Measurements from ENCODE around the gene SLC15A3. TPM values are rescaled to one million over a fixed set of nuclear protein-coding genes. Genes with fewer than 3 reads are reported as not detected.
"Not testable (repeated sequence)": the region's sequence is repeated elsewhere in the genome, so short reads cannot be mapped to it uniquely, and the experiment has no call there.

Gene SLC15A3
- polyA plus RNA-seq, 3 donors, result 27.1 to 121 (median 35.0) TPM

- no peaks in the 10 kb centered on the region for H3K27me3 ChIP-seq (ENCODE audit: control insufficient read depth in 2 of 2, insufficient read depth in 2 of 2, low read length in 2 of 2)
- H3K36me3 ChIP-seq (replicated peaks in 1 of 2; ENCODE audit: control insufficient read depth in 1 of 2, insufficient read depth in 2 of 2, low read length in 2 of 2), result no peaks in the 10 kb centered on the region
- peaks cover 0 to 13% (median 6%) of the 10 kb centered on the region in 7 donors for H3K9me3 Mint-ChIP-seq
- H3K4me3 Mint-ChIP-seq, result no peak overlapping the region
- TF ChIP-seq CTCF (IDR thresholded peaks at IDR 0.05), result no peak
- H4K20me1 ChIP-seq (ENCODE audit: insufficient read depth, low read length), result peaks cover 13% of the 10 kb centered on the region
- H3K27ac Mint-ChIP-seq, result peak overlapping the region; percentile 85 to 95 (median 90)
- peak overlapping the region; percentile 55 to 79 for H3K27ac ChIP-seq (ENCODE audit: low read depth in 1 of 2, low read length in 2 of 2)
- peak; percentile 78 to 88 (median 86) for DNase-seq
- H3K4me3 ChIP-seq (replicated peaks in 1 of 3; ENCODE audit: low read depth in 2 of 3, low read length in 3 of 3), result peak overlapping the region in 1 of 3 experiments; percentile 10
- peak overlapping the region; percentile 6 for H3K9ac ChIP-seq (ENCODE audit: insufficient read depth, low read length, poor library complexity, severe bottlenecking)
- H3K27me3 Mint-ChIP-seq (ENCODE audit: low read depth in 3 of 3), result peaks cover 0 to 6% (median 2%) of the 10 kb centered on the region in 3 donors
- WGBS (ENCODE audit: insufficient coverage), result 0% methylated on average over 3 of the region's 3 CpGs
- peaks cover 66 to 71% of the 10 kb centered on the region in 2 donors for H3K4me1 ChIP-seq (ENCODE audit: control insufficient read depth in 1 of 2, insufficient read depth in 2 of 2, low read length in 2 of 2)
- H3K9me3 ChIP-seq (replicated peaks in 1 of 2; ENCODE audit: control insufficient read depth in 1 of 2, insufficient read depth in 1 of 2, low read length in 2 of 2), result no peaks in the 10 kb centered on the region
- H3K36me3 Mint-ChIP-seq, result peaks cover 0 to 12% of the 10 kb centered on the region in 2 donors
- H3K4me1 Mint-ChIP-seq, result peaks cover 76% of the 10 kb centered on the region
- H3K79me2 ChIP-seq (ENCODE audit: insufficient read depth, low read length), result peaks cover 19% of the 10 kb centered on the region
- peak overlapping the region; percentile 10 for H3K4me2 ChIP-seq (replicated peaks; ENCODE audit: extremely low read depth, low read length, poor library complexity, severe bottlenecking)
- H2AFZ ChIP-seq (ENCODE audit: insufficient read depth, low read depth, low read length, poor library complexity, severe bottlenecking), result no peak overlapping the region
- intact Hi-C loops (cut with micrococcal nuclease), result no loop called here
These were observed 41.7 kb downstream of the SLC15A3 start for GRCh38 chr11:60910281-60910687.

- H3K4me1 Mint-ChIP-seq, result peaks cover 75% of the 10 kb centered on the region
- H3K4me3 Mint-ChIP-seq; H3K27me3 ChIP-seq (ENCODE audit: control insufficient read depth in 2 of 2, insufficient read depth in 2 of 2, low read length in 2 of 2); H3K36me3 ChIP-seq (replicated peaks in 1 of 2; ENCODE audit: control insufficient read depth in 1 of 2, insufficient read depth in 2 of 2, low read length in 2 of 2); H2AFZ ChIP-seq (ENCODE audit: insufficient read depth, low read depth, low read length, poor library complexity, severe bottlenecking); H3K27me3 Mint-ChIP-seq (ENCODE audit: low read depth in 3 of 3); H3K9me3 ChIP-seq (replicated peaks in 1 of 2; ENCODE audit: control insufficient read depth in 1 of 2, insufficient read depth in 1 of 2, low read length in 2 of 2): not testable (repeated sequence)
- peak overlapping the region; percentile 85 to 95 (median 90) for H3K27ac Mint-ChIP-seq
- H3K36me3 Mint-ChIP-seq, result peaks cover 0 to 12% of the 10 kb centered on the region in 2 donors
- Histone ChIP-seq H3K79me2 (ENCODE audit: insufficient read depth, low read length) (peaks cover 19% of the 10 kb centered on the region), H3K9ac (ENCODE audit: insufficient read depth, low read length, poor library complexity, severe bottlenecking) (peak overlapping the region; percentile 6), H3K27ac (ENCODE audit: low read depth in 1 of 2, low read length in 2 of 2) (peak overlapping the region; percentile 55 to 79), H4K20me1 (ENCODE audit: insufficient read depth, low read length) (peaks cover 12% of the 10 kb centered on the region), H3K4me2 (replicated peaks; ENCODE audit: extremely low read depth, low read length, poor library complexity, severe bottlenecking) (peak overlapping the region; percentile 10), H3K4me1 (ENCODE audit: control insufficient read depth in 1 of 2, insufficient read depth in 2 of 2, low read length in 2 of 2) (peaks cover 66 to 71% of the 10 kb centered on the region in 2 donors), H3K4me3 (replicated peaks in 1 of 3; ENCODE audit: low read depth in 2 of 3, low read length in 3 of 3) (peak overlapping the region in 1 of 3 experiments; percentile 10)
- peaks cover 0 to 13% (median 6%) of the 10 kb centered on the region in 7 donors for H3K9me3 Mint-ChIP-seq
- 100% methylated on average over 2 of the region's 3 CpGs for WGBS (ENCODE audit: insufficient coverage)
- peak in 1 of 3 donors; percentile 66 for DNase-seq
- intact Hi-C loops (cut with micrococcal nuclease), result loop anchor here in 1 of 2 donors (5.0 kb wide), 1 partner anchor 67 kb away; the partner anchor contains the start of gene CCDC86
These were observed 42.2 kb downstream of the SLC15A3 start for GRCh38 chr11:60909680-60910280.

All from CD14-positive monocyte (primary cell).